HCT116 (cell line): ENCODE results near the gene NDUFS7. TPM values are rescaled to one million over a fixed set of nuclear protein-coding genes. Genes with fewer than 3 reads are reported as not detected.

Source experiments
- ATAC-seq: fragments of 200-7000 bp; cut with Tn5 transposase; 2 replicates; pipeline ENCODE4 v1.9.1; 2020; ENCODE audit warnings: mild to moderate bottlenecking, moderate library complexity
- BruUV-seq: library from RNA; stranded (reverse); fragments of 400-500 nt; replicated peaks from 2 replicates; lab custom pipeline; 2021; lab: Mats Ljungman, UMichigan
- CTCF ChIA-PET: fragments of 300-600 bp; sonication (Branson Sonifier 250); formaldehyde crosslinking; loops from one replicate; lab custom pipeline; 2021; ENCODE audit warnings: antibody characterized with exemption; lab: Charles Lee
- POLR2A ChIA-PET: fragments of 300-600, 350-600 bp; sonication (Branson Sonifier 250); formaldehyde crosslinking; loops from one replicate; lab custom pipeline; 2021; ENCODE audit warnings: antibody characterized with exemption; lab: Charles Lee
- RAD21 ChIA-PET, 2 experiments: fragments of 300-600 bp; sonication (Branson Sonifier 250); formaldehyde crosslinking; loops; one replicate each; lab custom pipeline; 2023; ENCODE audit warnings: low total read pairs in 2 of 2; ENCODE audit not compliant: uncharacterized antibody in 2 of 2, unreplicated experiment in 2 of 2, low non-redundant PET in 1 of 2; lab: Charles Lee
- DNase-seq: peaks from one replicate; pipeline ENCODE4 v3.0.0-alpha.2; 2010; ENCODE audit warnings: low read depth, low spot score
- H2AFZ ChIP-seq: fragments of 200-600 bp; shearing (Covaris generic), sonication (generic); 2 replicates; pipeline ENCODE4 v1.6.1; 2017; ENCODE audit warnings: low read depth, mixed run types, mixed read lengths, antibody characterized with exemption, low read length; ENCODE audit not compliant: poor library complexity, severe bottlenecking
- H3K27ac ChIP-seq: 2 replicates; pipeline ENCODE4 v1.5.1; 2012; ENCODE audit warnings: low read depth, low read length
- H3K27me3 ChIP-seq: fragments of 200-600 bp; sonication (generic); 2 replicates; pipeline ENCODE4 v1.6.1; 2016; ENCODE audit warnings: mixed run types, low read length, mixed read lengths; ENCODE audit not compliant: insufficient read depth
- H3K36me3 ChIP-seq, 2 experiments: fragments of 200-500 bp in 1 of 2; fragments of 200-600 bp in 1 of 2; sonication (Bioruptor generic) in 1 of 2; sonication (generic) in 1 of 2; 2 replicates each; pipeline versions ENCODE4 v1.5.1 to v1.6.1; 2014 to 2016; ENCODE audit warnings: low read length in 2 of 2, inconsistent platforms in 1 of 2, mixed read lengths in 1 of 2, mixed run types in 1 of 2; ENCODE audit not compliant: insufficient read depth in 2 of 2, control insufficient read depth in 1 of 2
- H3K4me1 ChIP-seq, 2 experiments: fragments of 200-600 bp in 1 of 2; sonication (generic) in 1 of 2; 2 replicates each; pipeline versions ENCODE4 v1.5.1 to v1.6.1; 2012 to 2017; ENCODE audit warnings: low read length in 2 of 2, inconsistent platforms in 1 of 2, mild to moderate bottlenecking in 1 of 2, mixed read lengths in 1 of 2, mixed run types in 1 of 2, moderate library complexity in 1 of 2; ENCODE audit not compliant: insufficient read depth in 2 of 2, control insufficient read depth in 1 of 2
- H3K4me2 ChIP-seq: fragments of 200-600 bp; sonication (generic); 2 replicates; pipeline ENCODE4 v1.6.1; 2017; ENCODE audit warnings: mixed run types, low read length, mixed read lengths
- H3K4me3 ChIP-seq, 2 experiments: fragments of 200-600 bp in 1 of 2; sonication (generic) in 1 of 2; replicated peaks in 1 of 2; 2 replicates each; pipeline ENCODE4 v1.5.1; 2011 to 2016; ENCODE audit warnings: low read length in 2 of 2, control low read depth in 1 of 2, low read depth in 1 of 2, mild to moderate bottlenecking in 1 of 2, mixed read lengths in 1 of 2, mixed run types in 1 of 2
- H3K79me2 ChIP-seq: fragments of 200-600 bp; sonication (generic); 2 replicates; pipeline ENCODE4 v1.6.1; 2017; ENCODE audit warnings: mild to moderate bottlenecking, mixed run types, low read length, moderate library complexity, mixed read lengths; ENCODE audit not compliant: insufficient read depth
- H3K9ac ChIP-seq: fragments of 200-600 bp; sonication (generic); 2 replicates; pipeline ENCODE4 v1.6.1; 2016; ENCODE audit warnings: low read length, mixed read lengths
- H3K9me2 ChIP-seq: fragments of 200-600 bp; sonication (generic), shearing (Covaris generic); 2 replicates; pipeline ENCODE4 v1.6.1; 2017; ENCODE audit warnings: mixed run types, mild to moderate bottlenecking, moderate library complexity; ENCODE audit not compliant: insufficient read depth
- H3K9me3 ChIP-seq, 2 experiments: fragments of 200-500 bp in 1 of 2; fragments of 200-600 bp in 1 of 2; sonication (Bioruptor generic) in 1 of 2; sonication (generic) in 1 of 2; 2 replicates each; pipeline ENCODE4 v1.6.1; 2014 to 2017; ENCODE audit warnings: low read length in 2 of 2, mixed read lengths in 2 of 2, inconsistent platforms in 1 of 2, low read depth in 1 of 2, mild to moderate bottlenecking in 1 of 2, mixed run types in 1 of 2, moderate library complexity in 1 of 2; ENCODE audit not compliant: control insufficient read depth in 1 of 2, insufficient read depth in 1 of 2
- H4K20me1 ChIP-seq: fragments of 200-600 bp; sonication (generic), shearing (Covaris generic); 2 replicates; pipeline ENCODE4 v1.6.1; 2017; ENCODE audit warnings: mixed run types, mild to moderate bottlenecking, moderate library complexity; ENCODE audit not compliant: insufficient read depth
- CBX3 ChIP-seq: IDR thresholded peaks from 2 replicates; pipeline ENCODE4 v1.6.1; 2012; ENCODE audit warnings: low read depth
- CEBPB ChIP-seq: IDR thresholded peaks from 2 replicates; pipeline ENCODE4 v1.6.1; 2012; ENCODE audit warnings: low read depth
- EZH2phosphoT487 ChIP-seq: fragments of 200-600 bp; IDR thresholded peaks from 2 replicates; pipeline ENCODE4 v1.6.1; 2018; ENCODE audit warnings: antibody characterized with exemption, borderline replicate concordance
- JUND ChIP-seq: IDR thresholded peaks from 2 replicates; pipeline ENCODE4 v1.6.1; 2012
- POLR2A ChIP-seq: IDR thresholded peaks from 2 replicates; pipeline ENCODE4 v1.7.0; 2011; ENCODE audit warnings: borderline replicate concordance; ENCODE audit not compliant: insufficient read depth, insufficient read length; ENCODE audit errors: extremely low read depth
- POLR2AphosphoS5 ChIP-seq: IDR thresholded peaks from 2 replicates; pipeline ENCODE4 v1.6.1; 2011; ENCODE audit warnings: mild to moderate bottlenecking, low read depth, low read length, moderate library complexity
- RAD21 ChIP-seq: IDR thresholded peaks from 2 replicates; pipeline ENCODE4 v1.6.1; 2012; ENCODE audit warnings: low read depth, mild to moderate bottlenecking
- SIN3A ChIP-seq: IDR thresholded peaks from 2 replicates; pipeline ENCODE4 v1.6.1; 2012; ENCODE audit warnings: low read depth
- SP1 ChIP-seq: IDR thresholded peaks from 2 replicates; pipeline ENCODE4 v1.6.1; 2012; ENCODE audit warnings: low read depth
- SRF ChIP-seq: IDR thresholded peaks from 2 replicates; pipeline ENCODE4 v1.6.1; 2012; ENCODE audit warnings: low read depth
- TCF7L2 ChIP-seq: IDR thresholded peaks from 2 replicates; pipeline ENCODE4 v1.7.0; 2011; ENCODE audit warnings: borderline replicate concordance, inconsistent platforms; ENCODE audit not compliant: insufficient read depth, insufficient read length; ENCODE audit errors: extremely low read depth
- YY1 ChIP-seq: IDR thresholded peaks from 2 replicates; pipeline ENCODE4 v1.6.1; 2011; ENCODE audit warnings: low read length, low read depth, moderate library complexity, mild to moderate bottlenecking; ENCODE audit not compliant: insufficient replicate concordance; ENCODE audit errors: extremely low read depth
- ZFX ChIP-seq: fragments of 450-650 bp; IDR thresholded peaks from 2 replicates; pipeline ENCODE4 v1.6.1; 2017
- ZNF274 ChIP-seq: fragments of 200-500 bp; sonication (Bioruptor generic); IDR thresholded peaks from 2 replicates; pipeline ENCODE4 v1.6.1; 2014; ENCODE audit warnings: mild to moderate bottlenecking, low read depth, low read length, inconsistent platforms
- intact Hi-C: fragments of 100-400 bp; cut with micrococcal nuclease; formaldehyde crosslinking; loops from 2 replicates; pipeline ENCODE4 v1.10.0; 2022
- total RNA-seq: library from RNA; stranded (reverse); gene quantifications from one replicate; pipeline ENCODE4 v1.2.1, GENCODE V29; 2021; ENCODE audit not compliant: unreplicated experiment
- TF ChIP-seq, protein P1 (sequence below): IDR thresholded peaks from 2 replicates; pipeline ENCODE4 v1.6.1; 2012
- TF ChIP-seq, protein P2 (sequence below), 3 experiments: fragments of 200-600 bp in 1 of 3; sonication (generic) in 1 of 3; IDR thresholded peaks in 2 of 3; conservative IDR thresholded peaks in 1 of 3; 2 replicates each; pipeline ENCODE4 v1.5.1; 2012 to 2017; ENCODE audit warnings: low read depth in 2 of 3, low read length in 2 of 3, antibody characterized with exemption in 1 of 3, borderline replicate concordance in 1 of 3, control low read depth in 1 of 3, mild to moderate bottlenecking in 1 of 3, mixed read lengths in 1 of 3, mixed run types in 1 of 3, moderate library complexity in 1 of 3; ENCODE audit not compliant: insufficient read depth in 1 of 3
- TF ChIP-seq, protein P3 (sequence below): IDR thresholded peaks from 2 replicates; pipeline ENCODE4 v1.6.1; 2011; ENCODE audit warnings: mild to moderate bottlenecking, low read length, moderate library complexity; ENCODE audit not compliant: insufficient replicate concordance; ENCODE audit errors: extremely low read depth

Gene NDUFS7
- total RNA-seq, 1 experiment from 2014 or later: 114 TPM

DNA sequence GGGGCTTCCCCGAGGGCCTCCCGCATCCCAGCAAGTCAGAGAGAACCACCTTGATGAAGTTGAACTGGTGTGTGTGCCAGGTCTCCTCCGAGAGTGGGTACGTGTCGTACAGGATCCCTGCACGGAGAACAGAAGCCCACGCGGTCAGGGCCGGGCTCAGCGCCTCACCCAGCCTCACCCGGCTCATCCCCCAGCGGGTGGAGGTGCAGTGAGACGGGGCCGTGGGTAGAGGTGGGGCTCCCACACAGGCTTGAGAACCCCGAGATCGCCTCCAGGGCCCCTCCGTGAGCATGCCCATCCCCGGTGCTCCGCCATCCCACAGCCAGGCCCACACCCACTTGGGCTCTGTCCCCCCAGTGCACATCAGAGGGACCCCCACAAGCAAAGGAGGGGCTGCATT is 15.4 kb downstream of the NDUFS7 start:
- H3K27ac ChIP-seq: no peak overlapping the region; the same call in 1 of the 2 replicates
- H3K4me2 ChIP-seq: no peak overlapping the region
- H3K4me1 ChIP-seq: peaks cover 12 to 54% of the 10 kb centered on the region in 2 experiments
- no peak for DNase-seq
- peaks cover 14% of the 10 kb centered on the region for H3K79me2 ChIP-seq
- POLR2A ChIA-PET: no interaction called here
- no peak overlapping the region for H3K4me3 ChIP-seq
- no peaks in the 10 kb centered on the region for H4K20me1 ChIP-seq
- no peak for ATAC-seq
- CTCF ChIA-PET: no interaction called here
- no peak overlapping the region for H3K9ac ChIP-seq
- H3K27me3 ChIP-seq: no peaks in the 10 kb centered on the region
- peaks cover 0 to 6% of the 10 kb centered on the region in 2 experiments; a peak in 2 of 4 replicates for H3K36me3 ChIP-seq
- RAD21 ChIA-PET: no interaction called here
- BruUV-seq: no TSS peak
- TF ChIP-seq JUND (no peak), SIN3A (no peak), POLR2AphosphoS5 (no peak), CEBPB (no peak), SRF (no peak), TCF7L2 (no peak), YY1 (no peak), ZFX (no peak), CBX3 (no peak), POLR2A (no peak), EZH2phosphoT487 (no peak), SP1 (no peak), RAD21 (no peak), ZNF274 (no peak)
- TF ChIP-seq, protein P1, sequence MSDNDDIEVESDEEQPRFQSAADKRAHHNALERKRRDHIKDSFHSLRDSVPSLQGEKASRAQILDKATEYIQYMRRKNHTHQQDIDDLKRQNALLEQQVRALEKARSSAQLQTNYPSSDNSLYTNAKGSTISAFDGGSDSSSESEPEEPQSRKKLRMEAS: no peak
- TF ChIP-seq, protein P2, sequence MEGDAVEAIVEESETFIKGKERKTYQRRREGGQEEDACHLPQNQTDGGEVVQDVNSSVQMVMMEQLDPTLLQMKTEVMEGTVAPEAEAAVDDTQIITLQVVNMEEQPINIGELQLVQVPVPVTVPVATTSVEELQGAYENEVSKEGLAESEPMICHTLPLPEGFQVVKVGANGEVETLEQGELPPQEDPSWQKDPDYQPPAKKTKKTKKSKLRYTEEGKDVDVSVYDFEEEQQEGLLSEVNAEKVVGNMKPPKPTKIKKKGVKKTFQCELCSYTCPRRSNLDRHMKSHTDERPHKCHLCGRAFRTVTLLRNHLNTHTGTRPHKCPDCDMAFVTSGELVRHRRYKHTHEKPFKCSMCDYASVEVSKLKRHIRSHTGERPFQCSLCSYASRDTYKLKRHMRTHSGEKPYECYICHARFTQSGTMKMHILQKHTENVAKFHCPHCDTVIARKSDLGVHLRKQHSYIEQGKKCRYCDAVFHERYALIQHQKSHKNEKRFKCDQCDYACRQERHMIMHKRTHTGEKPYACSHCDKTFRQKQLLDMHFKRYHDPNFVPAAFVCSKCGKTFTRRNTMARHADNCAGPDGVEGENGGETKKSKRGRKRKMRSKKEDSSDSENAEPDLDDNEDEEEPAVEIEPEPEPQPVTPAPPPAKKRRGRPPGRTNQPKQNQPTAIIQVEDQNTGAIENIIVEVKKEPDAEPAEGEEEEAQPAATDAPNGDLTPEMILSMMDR (IDR thresholded peaks at IDR 0.05 in 2 of 3, conservative IDR thresholded peaks at IDR 0.05 in 1 of 3; ENCODE audit: borderline replicate concordance in 1 of 3, insufficient read depth in 1 of 3, low read depth in 2 of 3, low read length in 2 of 3): no peak
- TF ChIP-seq, protein P3, sequence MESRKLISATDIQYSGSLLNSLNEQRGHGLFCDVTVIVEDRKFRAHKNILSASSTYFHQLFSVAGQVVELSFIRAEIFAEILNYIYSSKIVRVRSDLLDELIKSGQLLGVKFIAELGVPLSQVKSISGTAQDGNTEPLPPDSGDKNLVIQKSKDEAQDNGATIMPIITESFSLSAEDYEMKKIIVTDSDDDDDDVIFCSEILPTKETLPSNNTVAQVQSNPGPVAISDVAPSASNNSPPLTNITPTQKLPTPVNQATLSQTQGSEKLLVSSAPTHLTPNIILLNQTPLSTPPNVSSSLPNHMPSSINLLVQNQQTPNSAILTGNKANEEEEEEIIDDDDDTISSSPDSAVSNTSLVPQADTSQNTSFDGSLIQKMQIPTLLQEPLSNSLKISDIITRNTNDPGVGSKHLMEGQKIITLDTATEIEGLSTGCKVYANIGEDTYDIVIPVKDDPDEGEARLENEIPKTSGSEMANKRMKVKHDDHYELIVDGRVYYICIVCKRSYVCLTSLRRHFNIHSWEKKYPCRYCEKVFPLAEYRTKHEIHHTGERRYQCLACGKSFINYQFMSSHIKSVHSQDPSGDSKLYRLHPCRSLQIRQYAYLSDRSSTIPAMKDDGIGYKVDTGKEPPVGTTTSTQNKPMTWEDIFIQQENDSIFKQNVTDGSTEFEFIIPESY: no peak
- TF ChIP-seq, all 23 proteins: peak for 0
- intact Hi-C loops: no loop called here
- H2AFZ ChIP-seq: no peak overlapping the region
- H3K9me3 ChIP-seq: no peaks in the 10 kb centered on the region
- H3K9me2 ChIP-seq: no peaks in the 10 kb centered on the region
